ENCODE measurements around the gene RBM39. TPM values are rescaled to one million over a fixed set of nuclear protein-coding genes. Genes with fewer than 3 reads are reported as not detected.
"Not testable (repeated sequence)": the region's sequence is repeated elsewhere in the genome, so short reads cannot be mapped to it uniquely, and the experiment has no call there.

Gene RBM39
- total RNA-seq, 3 donors from 2014 or later = 226 to 303 (median 300) TPM

GRCh38 chr20:35710039-35710438 lies 32.0 kb downstream of the RBM39 start:
- no peak for DNase-seq
- ATAC-seq = no peak
- H3K4me1 ChIP-seq (ENCODE audit: low read depth) = no peaks in the 10 kb centered on the region

GRCh38 chr20:35709259-35709658 lies 32.8 kb downstream of the RBM39 start:
- H3K4me1 ChIP-seq (ENCODE audit: low read depth) = no peaks in the 10 kb centered on the region
- intact Hi-C loops (cut with DNase I, micrococcal nuclease) = no loop called here
- peaks cover 39% of the 10 kb centered on the region for H3K36me3 ChIP-seq (ENCODE audit: low read depth)
- TF ChIP-seq CTCF (IDR thresholded peaks at IDR 0.05) = no peak
- DNase-seq (no peak), ATAC-seq (no peak)
- no peaks in the 10 kb centered on the region for H3K9me3 ChIP-seq
- no peak overlapping the region for H3K4me3 ChIP-seq

More at GRCh38 chr20:35710039-35710438, 32.0 kb downstream of the RBM39 start:
- no peak for TF ChIP-seq CTCF (IDR thresholded peaks at IDR 0.05)
- Histone ChIP-seq H3K9me3 (no peaks in the 10 kb centered on the region), H3K4me3 (no peak overlapping the region), H3K36me3 (ENCODE audit: low read depth) (peaks cover 39% of the 10 kb centered on the region)
- intact Hi-C loops (cut with DNase I, micrococcal nuclease) = no loop called here

- Histone ChIP-seq H3K4me1 (ENCODE audit: low read depth) (no peaks in the 10 kb centered on the region), H3K36me3 (ENCODE audit: low read depth) (peaks cover 43% of the 10 kb centered on the region), H3K4me3 (no peak overlapping the region), H3K9me3 (no peaks in the 10 kb centered on the region)
- DNase-seq (no peak), ATAC-seq (no peak)
- intact Hi-C loops (cut with DNase I, micrococcal nuclease) = no loop called here
- TF ChIP-seq CTCF (IDR thresholded peaks at IDR 0.05) = no peak
These were observed 33.6 kb downstream of the RBM39 start for GRCh38 chr20:35708502-35708901.

GRCh38 chr20:35706591-35707529 lies 35.2 kb downstream of the RBM39 start:
- H3K9me3 ChIP-seq; H3K4me3 ChIP-seq; ATAC-seq; intact Hi-C loops (cut with DNase I, micrococcal nuclease); DNase-seq; H3K4me1 ChIP-seq (ENCODE audit: low read depth): not testable (repeated sequence)
- H3K36me3 ChIP-seq (ENCODE audit: low read depth) = peaks cover 34% of the 10 kb centered on the region

- peaks cover 34% of the 10 kb centered on the region for H3K36me3 ChIP-seq (ENCODE audit: low read depth)
- H3K9me3 ChIP-seq; H3K4me3 ChIP-seq; intact Hi-C loops (cut with DNase I, micrococcal nuclease); ATAC-seq; DNase-seq; H3K4me1 ChIP-seq (ENCODE audit: low read depth): not testable (repeated sequence)
These were observed 36.2 kb downstream of the RBM39 start for GRCh38 chr20:35705894-35706293.

- DNase-seq (no peak), ATAC-seq (no peak)
- H3K36me3 ChIP-seq (ENCODE audit: low read depth) = peaks cover 34% of the 10 kb centered on the region
- peaks cover 14% of the 10 kb centered on the region for H3K4me1 ChIP-seq (ENCODE audit: low read depth)
- no peak for TF ChIP-seq CTCF (IDR thresholded peaks at IDR 0.05)
- no peaks in the 10 kb centered on the region for H3K9me3 ChIP-seq
- intact Hi-C loops (cut with DNase I, micrococcal nuclease) = no loop called here
- H3K4me3 ChIP-seq = no peak overlapping the region
These were observed 37.4 kb downstream of the RBM39 start for GRCh38 chr20:35704514-35705261.
